Activated CD8-positive, alpha-beta T cell treated with anti-CD3 and anti-CD28 coated beads for 36 hours (primary cell): ENCODE measurements around the gene RSRC1. TPM values are rescaled to one million over a fixed set of nuclear protein-coding genes. Genes with fewer than 3 reads are reported as not detected.
A peak's percentile ranks its signal among the peaks of the same experiment; 100 is the strongest.
"Not testable (repeated sequence)": the region's sequence is repeated elsewhere in the genome, so short reads cannot be mapped to it uniquely, and the experiment has no call there.

Source experiments
- ATAC-seq: fragments of 200-7000 bp; cut with Tn5 transposase; one replicate; pipeline ENCODE4 v1.10.0; 2021; ENCODE audit warnings: mild to moderate bottlenecking, moderate library complexity
- CTCF ChIA-PET: fragments of 350-600 bp; sonication (Branson Sonifier 250); formaldehyde crosslinking; loops from one replicate; lab custom pipeline; 2021; ENCODE audit warnings: antibody characterized with exemption; lab: Charles Lee
- POLR2A ChIA-PET: fragments of 350-600 bp; sonication (Branson Sonifier 250); formaldehyde crosslinking; loops from one replicate; lab custom pipeline; 2021; ENCODE audit warnings: antibody characterized with exemption; lab: Charles Lee
- DNase-seq: peaks from one replicate; pipeline ENCODE4 v3.0.0-alpha.2; 2020
- H3K27ac Mint-ChIP-seq: one replicate; pipeline ENCODE4 v1.8.0; 2021; ENCODE audit warnings: mild to moderate bottlenecking, mixed read lengths
- H3K27me3 Mint-ChIP-seq: one replicate; pipeline ENCODE4 v1.8.0; 2021; ENCODE audit warnings: mixed read lengths
- H3K36me3 Mint-ChIP-seq: one replicate; pipeline ENCODE4 v1.8.0; 2021; ENCODE audit warnings: low read depth, mixed read lengths
- H3K4me1 Mint-ChIP-seq: one replicate; pipeline ENCODE4 v1.8.0; 2021; ENCODE audit warnings: low read depth, mixed read lengths
- H3K4me3 Mint-ChIP-seq: one replicate; pipeline ENCODE4 v1.8.0; 2021; ENCODE audit warnings: mild to moderate bottlenecking, moderate library complexity, mixed read lengths
- H3K9me3 Mint-ChIP-seq: one replicate; pipeline ENCODE4 v1.8.0; 2021; ENCODE audit warnings: mixed read lengths
- intact Hi-C: fragments of 100-400 bp; cut with micrococcal nuclease; formaldehyde crosslinking; loops from one replicate; pipeline ENCODE4 v1.10.0; 2022
- total RNA-seq, 2 experiments: library from RNA; stranded (reverse); gene quantifications; one replicate each; pipeline ENCODE4 v1.2.3, GENCODE V29; 2021
- TF ChIP-seq, protein P1 (sequence below): fragments of 200-600 bp; IDR thresholded peaks from one replicate; pipeline ENCODE4 v1.8.0; 2022; ENCODE audit warnings: antibody characterized with exemption, mild to moderate bottlenecking

Gene RSRC1
- total RNA-seq, 2 experiments from 2014 or later, result 37.9 to 44.7 TPM

- Mint-ChIP-seq H3K9me3 (peaks cover 11% of the 10 kb centered on the region), H3K4me3 (peak overlapping the region; percentile 98), H3K4me1 (peaks cover 62% of the 10 kb centered on the region), H3K27ac (peak overlapping the region; percentile 72), H3K36me3 (peaks cover 18% of the 10 kb centered on the region), H3K27me3 (peaks cover 38% of the 10 kb centered on the region)
- ChIA-PET CTCF (interaction anchor here (0.7 to 2.7 kb wide), 6 partner anchors 8 to 325 kb away, joined by 3 to 10 read pairs (median 5); no protein-coding TSS in a partner anchor), POLR2A (interaction anchor here (0.9 to 1.2 kb wide), 7 partner anchors 8 to 535 kb away, joined by 3 to 4 read pairs (median 3); partner anchors contain the start of gene GFM1)
- no peak for DNase-seq
- ATAC-seq, result peak; percentile 4
- TF ChIP-seq, protein P1, sequence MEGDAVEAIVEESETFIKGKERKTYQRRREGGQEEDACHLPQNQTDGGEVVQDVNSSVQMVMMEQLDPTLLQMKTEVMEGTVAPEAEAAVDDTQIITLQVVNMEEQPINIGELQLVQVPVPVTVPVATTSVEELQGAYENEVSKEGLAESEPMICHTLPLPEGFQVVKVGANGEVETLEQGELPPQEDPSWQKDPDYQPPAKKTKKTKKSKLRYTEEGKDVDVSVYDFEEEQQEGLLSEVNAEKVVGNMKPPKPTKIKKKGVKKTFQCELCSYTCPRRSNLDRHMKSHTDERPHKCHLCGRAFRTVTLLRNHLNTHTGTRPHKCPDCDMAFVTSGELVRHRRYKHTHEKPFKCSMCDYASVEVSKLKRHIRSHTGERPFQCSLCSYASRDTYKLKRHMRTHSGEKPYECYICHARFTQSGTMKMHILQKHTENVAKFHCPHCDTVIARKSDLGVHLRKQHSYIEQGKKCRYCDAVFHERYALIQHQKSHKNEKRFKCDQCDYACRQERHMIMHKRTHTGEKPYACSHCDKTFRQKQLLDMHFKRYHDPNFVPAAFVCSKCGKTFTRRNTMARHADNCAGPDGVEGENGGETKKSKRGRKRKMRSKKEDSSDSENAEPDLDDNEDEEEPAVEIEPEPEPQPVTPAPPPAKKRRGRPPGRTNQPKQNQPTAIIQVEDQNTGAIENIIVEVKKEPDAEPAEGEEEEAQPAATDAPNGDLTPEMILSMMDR, result no peak
- intact Hi-C loops, result loop anchor here (10.0 kb wide), 2 partner anchors 205 to 325 kb away; no protein-coding TSS in a partner anchor
Observed at GRCh38 chr3:158109295-158109803, 540 bp upstream of the RSRC1 start.

- H3K9me3 Mint-ChIP-seq, result peaks cover 11% of the 10 kb centered on the region
- TF ChIP-seq, protein P1, result no peak
- ATAC-seq (no peak), DNase-seq (no peak)
- H3K4me1 Mint-ChIP-seq, result peaks cover 59% of the 10 kb centered on the region
- ChIA-PET CTCF (interaction anchor here (1.2 to 1.5 kb wide), 4 partner anchors 10 to 333 kb away, joined by 3 to 6 read pairs (median 4); no protein-coding TSS in a partner anchor), POLR2A (interaction anchor here (1.0 to 1.2 kb wide), 3 partner anchors 10 to 16 kb away, joined by 3 to 4 read pairs (median 4); no protein-coding TSS in a partner anchor)
- H3K36me3 Mint-ChIP-seq, result peaks cover 18% of the 10 kb centered on the region
- H3K4me3 Mint-ChIP-seq, result peak overlapping the region; percentile 98
- intact Hi-C loops, result no loop called here
- peaks cover 30% of the 10 kb centered on the region for H3K27me3 Mint-ChIP-seq
- H3K27ac Mint-ChIP-seq, result peak overlapping the region; percentile 72
Observed at GRCh38 chr3:158110658-158111018, 749 bp downstream of the RSRC1 start.

DNA sequence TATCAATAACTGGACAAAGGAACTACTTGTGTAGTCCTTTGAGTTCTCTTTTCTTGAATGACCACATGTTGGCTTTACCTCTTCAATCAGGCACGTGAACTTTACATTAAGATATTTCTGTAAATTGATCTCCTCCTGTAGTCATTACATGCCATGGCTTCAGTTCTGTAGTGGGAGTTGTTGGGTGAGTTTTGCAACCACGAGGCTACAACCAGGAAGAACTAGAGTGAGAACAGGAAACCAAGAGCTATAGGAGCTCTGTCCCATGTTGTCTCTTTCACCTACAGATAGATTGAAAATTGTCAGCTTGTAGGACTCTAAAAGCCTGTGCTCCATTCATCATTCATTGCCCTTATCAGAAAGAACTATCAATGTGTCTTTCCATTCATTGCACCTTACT, 2.0 kb downstream of the RSRC1 start:
- ChIA-PET POLR2A (no interaction called here), CTCF (no interaction called here)
- DNase-seq (no peak), ATAC-seq (no peak)
- TF ChIP-seq, protein P1, result no peak
- H3K36me3 Mint-ChIP-seq, result peaks cover 17% of the 10 kb centered on the region
- H3K27me3 Mint-ChIP-seq, result peaks cover 21% of the 10 kb centered on the region
- no peak overlapping the region for H3K27ac Mint-ChIP-seq
- intact Hi-C loops, result no loop called here
- H3K4me3 Mint-ChIP-seq, result peak overlapping the region; percentile 98
- peaks cover 53% of the 10 kb centered on the region for H3K4me1 Mint-ChIP-seq
- peaks cover 11% of the 10 kb centered on the region for H3K9me3 Mint-ChIP-seq

DNA sequence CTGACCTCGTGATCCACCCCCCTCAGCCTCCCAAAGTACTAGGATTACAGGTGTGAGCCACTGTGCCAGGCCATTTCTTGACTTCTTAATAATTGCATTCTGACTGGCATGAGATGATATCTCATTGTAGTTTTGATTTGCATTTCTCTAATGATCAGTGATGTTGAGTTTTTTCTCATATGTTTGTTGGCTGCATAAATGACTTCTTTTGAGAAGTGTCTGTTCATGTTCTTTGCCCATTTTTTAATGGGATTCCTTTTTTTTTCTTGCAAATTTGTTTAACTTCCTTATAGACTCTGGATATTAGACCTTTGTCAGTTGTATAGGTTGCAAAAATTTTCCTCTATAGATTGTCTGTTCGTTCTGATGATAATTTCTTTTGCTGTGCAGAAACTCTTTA, 3.7 kb downstream of the RSRC1 start:
- H3K4me3 Mint-ChIP-seq, intact Hi-C loops, CTCF ChIA-PET, H3K27ac Mint-ChIP-seq, ATAC-seq, H3K27me3 Mint-ChIP-seq, DNase-seq, POLR2A ChIA-PET: not testable (repeated sequence)
- Mint-ChIP-seq H3K9me3 (peaks cover 11% of the 10 kb centered on the region), H3K36me3 (peaks cover 17% of the 10 kb centered on the region), H3K4me1 (peaks cover 48% of the 10 kb centered on the region)

DNA sequence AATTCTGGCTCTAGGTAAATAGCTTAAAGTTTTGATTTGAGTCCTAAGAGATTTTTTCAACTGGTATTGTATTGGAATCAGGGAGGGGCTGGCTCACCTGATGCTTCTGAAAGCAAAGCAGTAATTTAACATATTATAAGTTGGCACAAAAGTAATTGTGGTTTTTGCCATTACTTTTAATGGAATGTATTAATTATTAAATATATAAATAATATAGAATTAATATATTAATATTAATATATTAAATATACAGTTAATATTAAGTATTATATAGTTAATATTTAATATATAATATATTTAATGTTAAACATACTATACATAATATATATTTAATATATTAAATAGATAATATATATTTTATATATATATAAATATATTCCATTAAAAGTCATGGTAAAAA, 10.4 kb downstream of the RSRC1 start:
- peaks cover 32% of the 10 kb centered on the region for H3K36me3 Mint-ChIP-seq
- H3K4me1 Mint-ChIP-seq, result peaks cover 19% of the 10 kb centered on the region
- peaks cover under 1% of the 10 kb centered on the region for H3K9me3 Mint-ChIP-seq
- TF ChIP-seq, protein P1, result no peak
- ChIA-PET POLR2A (interaction anchor here (1.1 to 1.8 kb wide), 2 partner anchors 10 to 14 kb away, joined by 3 to 4 read pairs; partner anchors contain the start of gene RSRC1), CTCF (interaction anchor here (1.0 to 1.8 kb wide), 2 partner anchors 10 to 39 kb away, joined by 3 to 6 read pairs; partner anchors contain the start of gene RSRC1)
- intact Hi-C loops, result no loop called here
- H3K27me3 Mint-ChIP-seq, result no peaks in the 10 kb centered on the region
- no peak overlapping the region for H3K4me3 Mint-ChIP-seq
- no peak for DNase-seq
- no peak for ATAC-seq
- no peak overlapping the region for H3K27ac Mint-ChIP-seq
